GM23248 (cell line): ENCODE results near the gene MMP17. TPM values are rescaled to one million over a fixed set of nuclear protein-coding genes. Genes with fewer than 3 reads are reported as not detected.
A peak's percentile ranks its signal among the peaks of the same experiment; 100 is the strongest.

Experiments
- DNase-seq: peaks from one replicate; pipeline ENCODE4 v3.0.0-alpha.2; 2015
- H2AFZ ChIP-seq: fragments of 200-600 bp; sonication (generic); 2 replicates; pipeline ENCODE4 v1.6.1; 2016; ENCODE audit warnings: antibody characterized with exemption
- H3F3A ChIP-seq: fragments of 200-600 bp; sonication (generic); 2 replicates; pipeline ENCODE4 v1.6.1; 2016; ENCODE audit warnings: mild to moderate bottlenecking, antibody characterized with exemption, mixed run types; ENCODE audit not compliant: insufficient read depth
- H3K27ac ChIP-seq: fragments of 200-600 bp; sonication (generic); 2 replicates; pipeline ENCODE4 v1.5.1; 2016; ENCODE audit warnings: mild to moderate bottlenecking
- H3K27me3 ChIP-seq: fragments of 200-600 bp; sonication (generic); replicated peaks from 2 replicates; pipeline ENCODE4 v1.6.1; 2016; ENCODE audit warnings: mild to moderate bottlenecking; ENCODE audit not compliant: insufficient read depth
- H3K36me3 ChIP-seq: fragments of 200-600 bp; sonication (generic); 2 replicates; pipeline ENCODE4 v1.6.1; 2016; ENCODE audit warnings: low read depth, mild to moderate bottlenecking
- H3K4me1 ChIP-seq: fragments of 200-600 bp; sonication (generic); 2 replicates; pipeline ENCODE4 v1.6.1; 2016; ENCODE audit warnings: mild to moderate bottlenecking; ENCODE audit not compliant: insufficient read depth
- H3K4me2 ChIP-seq: fragments of 200-600 bp; sonication (generic); one replicate; pipeline ENCODE4 v1.6.1; 2016; ENCODE audit warnings: mild to moderate bottlenecking; ENCODE audit not compliant: unreplicated experiment
- H3K4me3 ChIP-seq: fragments of 200-600 bp; sonication (generic); 2 replicates; pipeline ENCODE4 v1.5.1; 2016; ENCODE audit warnings: mild to moderate bottlenecking
- H3K79me2 ChIP-seq: fragments of 200-600 bp; sonication (generic); 2 replicates; pipeline ENCODE4 v1.6.1; 2016; ENCODE audit warnings: mild to moderate bottlenecking; ENCODE audit not compliant: insufficient read depth
- H3K9ac ChIP-seq: fragments of 200-600 bp; sonication (generic); 2 replicates; pipeline ENCODE4 v1.6.1; 2016; ENCODE audit warnings: mild to moderate bottlenecking
- H3K9me2 ChIP-seq: fragments of 200-600 bp; sonication (generic); 2 replicates; pipeline ENCODE4 v1.6.1; 2016; ENCODE audit warnings: mixed run types, mild to moderate bottlenecking, moderate library complexity; ENCODE audit not compliant: insufficient read depth
- H3K9me3 ChIP-seq: fragments of 200-600 bp; sonication (generic); one replicate; pipeline ENCODE4 v1.6.1; 2017; ENCODE audit warnings: low read depth
- H4K20me1 ChIP-seq: fragments of 200-600 bp; sonication (generic); 2 replicates; pipeline ENCODE4 v1.6.0; 2016; ENCODE audit not compliant: insufficient read depth
- EZH2 ChIP-seq: fragments of 200-600 bp; sonication (generic); IDR thresholded peaks from 2 replicates; pipeline ENCODE4 v1.6.1; 2018; ENCODE audit warnings: antibody characterized with exemption, mild to moderate bottlenecking; ENCODE audit not compliant: insufficient read depth, poor library complexity, severe bottlenecking
- EZH2phosphoT487 ChIP-seq: fragments of 200-600 bp; sonication (generic); IDR thresholded peaks from 2 replicates; pipeline ENCODE4 v1.6.1; 2018; ENCODE audit warnings: antibody characterized with exemption, moderate library complexity, mild to moderate bottlenecking, low read depth; ENCODE audit not compliant: insufficient read depth
- WGBS, 2 experiments: methylation state at CpG; one replicate each; pipeline ENCODE4 v1.1.6; 2015 to 2017; ENCODE audit warnings: low lambda C conversion rate in 2 of 2, low coverage in 1 of 2; ENCODE audit errors: missing lambda C conversion rate in 2 of 2; 5-methylcytosine and 5-hydroxymethylcytosine counted together
- in situ Hi-C: fragments of 300-500 bp; cut with MboI; formaldehyde crosslinking; loops from 2 replicates; pipeline ENCODE4 v1.15.0; 2020
- polyA plus RNA-seq: library from polyadenylated mRNA; unstranded; fragments of >200 nt; fragmentation: Nextera tagmentation; extraction: Ambion mirVana; gene quantifications from 2 replicates; pipeline ENCODE4 v1.2.1, GENCODE V29; 2016
- total RNA-seq: library from RNA; depleted of rRNA; stranded (reverse); fragments of >200 nt; shearing (Covaris generic); gene quantifications from 2 replicates; pipeline ENCODE4 v1.2.3, GENCODE V29; 2014

MMP17 gene
- total and polyA plus RNA-seq, 2 experiments from 2014 or later, result 10.1 to 52.1 TPM

DNA sequence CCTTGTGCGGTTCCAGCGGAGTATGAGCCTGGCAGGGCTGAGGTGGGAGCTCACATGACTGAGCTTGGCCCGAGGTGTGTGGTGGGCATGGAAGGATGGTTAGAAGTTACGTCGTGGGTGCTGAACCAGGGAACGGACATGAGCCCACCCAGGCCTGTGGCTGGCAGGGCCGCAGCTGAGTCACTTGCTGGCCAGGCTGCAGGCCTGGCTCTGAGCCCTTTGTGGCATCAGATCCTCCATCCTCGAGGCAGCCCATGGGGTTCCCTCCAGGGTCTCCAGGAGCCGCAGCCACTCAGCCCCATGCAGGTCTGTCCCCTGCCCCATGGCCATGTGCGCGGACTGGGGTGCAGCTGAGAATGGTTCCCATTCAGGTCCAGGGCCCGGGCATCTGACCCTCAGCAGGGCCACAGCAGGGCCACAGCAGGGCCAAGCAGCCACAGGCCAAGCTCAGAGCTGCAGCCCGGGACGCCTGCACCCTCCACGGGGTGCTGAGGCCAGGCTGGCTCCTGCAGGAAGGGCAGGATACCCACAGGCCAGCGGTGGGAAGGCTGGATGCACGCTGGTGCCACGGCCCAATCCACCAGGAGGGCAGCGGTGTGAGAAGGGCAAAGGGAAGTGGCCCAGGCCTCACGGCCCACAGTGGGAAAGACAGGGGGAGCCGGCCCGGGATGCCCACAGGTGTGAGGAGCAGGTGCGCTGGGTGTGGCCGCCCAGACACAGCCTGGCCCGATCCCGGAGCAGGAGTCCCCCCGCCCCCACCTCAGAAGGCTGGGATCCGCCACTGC, 39.9 kb downstream of the MMP17 start:
- peaks cover 23% of the 10 kb centered on the region for H3K4me1 ChIP-seq
- no peaks in the 10 kb centered on the region for H4K20me1 ChIP-seq
- TF ChIP-seq EZH2 (no peak), EZH2phosphoT487 (no peak)
- no peaks in the 10 kb centered on the region for H3K27me3 ChIP-seq
- in situ Hi-C loops, result no loop called here
- no peaks in the 10 kb centered on the region for H3K79me2 ChIP-seq
- H3K36me3 ChIP-seq, result no peaks in the 10 kb centered on the region
- peaks cover 6% of the 10 kb centered on the region; the same call in 1 of the 2 replicates for H3F3A ChIP-seq
- WGBS, 2 experiments, result 80 to 82% methylated on average over 20 to 25 of the region's 28 CpGs
- no peak overlapping the region for H3K9ac ChIP-seq
- no peaks in the 10 kb centered on the region for H3K9me2 ChIP-seq
- no peak overlapping the region for H2AFZ ChIP-seq
- H3K9me3 ChIP-seq, result no peaks in the 10 kb centered on the region
- no peak overlapping the region for H3K4me3 ChIP-seq
- peak; percentile 54 for DNase-seq
- H3K4me2 ChIP-seq, result no peak overlapping the region
- no peak overlapping the region for H3K27ac ChIP-seq

DNA sequence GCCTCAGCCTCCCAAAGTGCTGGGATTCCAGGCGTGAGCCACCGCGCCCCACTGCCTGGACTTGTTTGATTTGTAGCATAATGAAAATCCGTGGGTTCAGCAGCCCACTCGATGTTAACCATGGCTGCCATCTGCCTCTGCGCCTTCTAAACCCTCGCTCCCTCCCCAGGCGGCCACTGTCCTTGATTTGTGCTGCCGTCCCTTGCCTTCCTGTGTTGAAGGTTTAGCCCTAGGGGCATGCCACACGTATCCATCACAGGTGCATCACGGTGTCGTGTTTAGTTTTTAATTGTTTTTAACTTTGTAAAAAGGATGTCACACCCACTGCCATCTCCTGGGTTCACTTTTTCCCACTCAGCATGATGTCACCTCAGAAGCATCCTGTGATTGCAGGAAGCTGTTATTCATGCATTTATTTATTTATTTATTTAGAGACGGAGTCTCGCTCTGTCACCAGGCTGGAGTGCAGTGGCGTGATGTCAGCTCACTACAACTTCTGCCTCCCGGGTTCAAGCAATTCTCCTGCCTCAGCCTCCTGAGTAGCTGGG, 41.8 kb downstream of the MMP17 start:
- H3K9ac ChIP-seq, result no peak overlapping the region
- no peaks in the 10 kb centered on the region for H3K9me2 ChIP-seq
- H3K9me3 ChIP-seq, result no peaks in the 10 kb centered on the region
- in situ Hi-C loops, result no loop called here
- H3K4me3 ChIP-seq, result no peak overlapping the region
- H3K4me1 ChIP-seq, result peaks cover 18% of the 10 kb centered on the region
- H3K4me2 ChIP-seq, result no peak overlapping the region
- H4K20me1 ChIP-seq, result no peaks in the 10 kb centered on the region
- H2AFZ ChIP-seq, result no peak overlapping the region
- no peaks in the 10 kb centered on the region for H3K36me3 ChIP-seq
- H3K27me3 ChIP-seq, result no peaks in the 10 kb centered on the region
- H3F3A ChIP-seq, result peaks cover 6% of the 10 kb centered on the region; the same call in 1 of the 2 replicates
- H3K27ac ChIP-seq, result peak overlapping the region; percentile 50
- H3K79me2 ChIP-seq, result no peaks in the 10 kb centered on the region
- peak; percentile 83 for DNase-seq
- WGBS, 2 experiments, result 51 to 52% methylated on average over 16 of the region's 16 CpGs
- TF ChIP-seq EZH2, result no peak
- TF ChIP-seq EZH2phosphoT487, result no peak

DNA sequence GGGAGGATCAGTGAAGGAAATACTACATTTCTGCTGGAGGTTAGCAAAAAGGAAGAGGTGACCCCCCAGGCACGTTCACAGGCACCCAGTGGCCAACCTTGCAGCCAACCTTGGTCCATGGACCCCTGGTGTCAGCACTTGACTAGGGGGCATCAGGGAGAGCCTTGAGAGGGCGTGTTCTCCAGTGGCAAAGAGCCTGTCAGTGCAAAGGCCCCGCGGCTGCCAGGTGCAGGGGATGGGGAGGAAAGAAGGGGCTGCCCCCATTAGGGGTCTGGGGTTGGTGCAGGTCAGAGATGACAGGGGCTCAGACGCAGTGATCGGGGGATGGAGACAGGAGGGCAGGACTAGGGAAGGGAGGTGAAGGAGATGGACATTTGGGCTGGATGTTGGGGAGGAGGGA, 43.5 kb downstream of the MMP17 start:
- Histone ChIP-seq H3K36me3 (no peaks in the 10 kb centered on the region), H3K4me3 (no peak overlapping the region), H4K20me1 (no peaks in the 10 kb centered on the region), H3K4me1 (peaks cover 18% of the 10 kb centered on the region), H3K9ac (peak overlapping the region; percentile 44), H3K27me3 (no peaks in the 10 kb centered on the region), H3K27ac (peak overlapping the region; percentile 68), H3K9me3 (no peaks in the 10 kb centered on the region), H3F3A (peaks cover 6% of the 10 kb centered on the region; the same call in 1 of the 2 replicates), H3K4me2 (no peak overlapping the region), H3K79me2 (no peaks in the 10 kb centered on the region), H3K9me2 (no peaks in the 10 kb centered on the region), H2AFZ (peak overlapping the region; percentile 50)
- TF ChIP-seq EZH2 (no peak), EZH2phosphoT487 (no peak)
- no peak for DNase-seq
- 100% methylated on average over 4 to 6 of the region's 6 CpGs for WGBS, 2 experiments
- in situ Hi-C loops, result no loop called here

DNA sequence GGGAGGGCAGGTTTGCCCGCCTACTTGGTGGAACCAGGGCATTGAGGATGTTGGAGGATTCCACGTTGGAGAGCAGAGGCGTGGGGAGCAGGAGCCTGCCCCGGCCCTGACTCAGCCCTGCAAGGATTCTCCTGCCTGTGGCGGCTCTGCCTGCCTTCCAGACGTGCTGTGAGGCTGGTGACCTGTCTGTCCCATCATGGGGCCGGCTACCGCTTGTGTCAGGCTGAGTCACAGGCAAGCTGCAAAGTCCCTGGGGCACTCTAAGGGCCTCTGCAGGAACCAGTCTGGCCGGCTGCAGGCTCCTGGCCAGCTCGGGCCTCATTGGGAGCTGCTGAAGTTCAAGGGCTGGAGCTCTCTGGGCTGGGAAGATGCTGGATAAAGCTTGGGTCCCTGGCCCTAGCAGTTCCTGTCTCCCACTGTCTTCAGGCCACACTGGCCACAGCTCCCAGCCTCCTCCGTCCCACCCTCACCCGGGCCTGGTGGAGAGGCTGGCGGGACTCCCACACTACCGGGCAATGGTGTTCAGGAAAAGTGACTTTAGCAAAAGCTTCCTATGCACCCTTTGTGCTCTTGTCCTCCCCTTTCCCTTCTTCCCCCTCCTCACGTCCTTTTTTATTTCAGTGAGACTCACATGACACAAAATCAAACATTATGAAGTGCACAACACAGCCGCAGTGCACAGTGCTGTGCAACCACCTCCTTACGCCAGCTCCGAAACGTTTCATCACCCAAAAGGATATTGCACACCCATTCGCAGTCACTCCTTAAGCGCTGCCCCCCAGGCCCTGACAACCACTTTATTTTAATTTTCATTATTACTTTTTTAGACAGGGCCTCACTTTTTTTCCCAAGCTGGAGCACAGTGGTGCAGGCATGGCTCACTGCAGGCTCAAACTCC, 44.2 kb downstream of the MMP17 start:
- Histone ChIP-seq H3K4me1 (peaks cover 18% of the 10 kb centered on the region), H4K20me1 (no peaks in the 10 kb centered on the region), H3K4me2 (no peak overlapping the region), H3K4me3 (no peak overlapping the region), H3K9me3 (no peaks in the 10 kb centered on the region), H2AFZ (peak overlapping the region; percentile 50), H3K27ac (peak overlapping the region; percentile 68), H3K36me3 (no peaks in the 10 kb centered on the region), H3K27me3 (no peaks in the 10 kb centered on the region), H3F3A (peaks cover 6% of the 10 kb centered on the region; the same call in 1 of the 2 replicates), H3K9ac (peak overlapping the region; percentile 64), H3K9me2 (no peaks in the 10 kb centered on the region), H3K79me2 (no peaks in the 10 kb centered on the region)
- 47 to 53% methylated on average over 16 to 21 of the region's 21 CpGs for WGBS, 2 experiments
- DNase-seq, result peak; percentile 98
- TF ChIP-seq EZH2, result no peak
- no peak for TF ChIP-seq EZH2phosphoT487
- in situ Hi-C loops, result no loop called here
